Measurements from ENCODE around the gene SLC44A2.
A peak's percentile ranks its signal among the peaks of the same experiment; 100 is the strongest.

SLC44A2 gene

GRCh38 chr19:10617409-10618121 is 7.8 kb upstream of the SLC44A2 start:
- DNase-seq = no peak

- DNase-seq = no peak
Observed at GRCh38 chr19:10618846-10619245, 6.5 kb upstream of the SLC44A2 start.

- DNase-seq = no peak
Observed at GRCh38 chr19:10620786-10621185, 4.6 kb upstream of the SLC44A2 start.

GRCh38 chr19:10621966-10622365 is 3.4 kb upstream of the SLC44A2 start:
- no peak for DNase-seq

- DNase-seq = no peak
Observed at GRCh38 chr19:10624585-10624984, 768 bp upstream of the SLC44A2 start.

- peak; percentile 42 for DNase-seq
Observed at GRCh38 chr19:10625762-10626138, 397 bp downstream of the SLC44A2 start.

GRCh38 chr19:10631874-10632273 is 6.5 kb downstream of the SLC44A2 start:
- no peak for DNase-seq

- no peak for DNase-seq
Observed at GRCh38 chr19:10634430-10634829, 9.1 kb downstream of the SLC44A2 start.

- DNase-seq = no peak
Observed at GRCh38 chr19:10634963-10635362, 9.6 kb downstream of the SLC44A2 start.

GRCh38 chr19:10636304-10636972 is 11.1 kb downstream of the SLC44A2 start:
- DNase-seq = no peak

- DNase-seq = no peak
Observed at GRCh38 chr19:10637894-10638293, 12.5 kb downstream of the SLC44A2 start.

GRCh38 chr19:10639836-10640235 is 14.5 kb downstream of the SLC44A2 start:
- DNase-seq = no peak

- no peak for DNase-seq
Observed at GRCh38 chr19:10640361-10640760, 15.0 kb downstream of the SLC44A2 start.

- DNase-seq = no peak
Observed at GRCh38 chr19:10641248-10641647, 15.9 kb downstream of the SLC44A2 start.

GRCh38 chr19:10642473-10643171 is 17.3 kb downstream of the SLC44A2 start:
- DNase-seq = no peak

- DNase-seq = no peak
Observed at GRCh38 chr19:10643172-10643967, 18.0 kb downstream of the SLC44A2 start.

- DNase-seq = no peak
Observed at GRCh38 chr19:10643968-10644259, 18.6 kb downstream of the SLC44A2 start.

- peak; percentile 32 for DNase-seq
Observed at GRCh38 chr19:10644260-10645007, 19.1 kb downstream of the SLC44A2 start.

GRCh38 chr19:10646456-10647159 is 21.3 kb downstream of the SLC44A2 start:
- no peak for DNase-seq

GRCh38 chr19:10648360-10648759 is 23.0 kb downstream of the SLC44A2 start:
- DNase-seq = no peak

GRCh38 chr19:10651851-10652250 is 26.5 kb downstream of the SLC44A2 start:
- DNase-seq = no peak

- DNase-seq = no peak
Observed at GRCh38 chr19:10653482-10653731, 28.1 kb downstream of the SLC44A2 start.

Data from DMS79 (cell line).